Measurements from ENCODE around the gene LTB4R. TPM values are rescaled to one million over a fixed set of nuclear protein-coding genes. Genes with fewer than 3 reads are reported as not detected.

The LTB4R gene
- polyA plus RNA-seq, 1 donor: 6.7 TPM

Other genes with a start within 250 kb of the LTB4R start
- 0.18 TPM for gene CPNE6, start 239.9 kb upstream of the LTB4R start, polyA plus RNA-seq (ENCODE audit: insufficient read length)
- gene PCK2, start 217.2 kb upstream of the LTB4R start, polyA plus RNA-seq (ENCODE audit: insufficient read length): 35.8 TPM
- 75.4 TPM for gene DCAF11, start 196.7 kb upstream of the LTB4R start, polyA plus RNA-seq (ENCODE audit: insufficient read length)
- 2.6 TPM for gene NRL, start 196.6 kb upstream of the LTB4R start, polyA plus RNA-seq (ENCODE audit: insufficient read length)
- 1.1 TPM for gene FITM1, start 180.8 kb upstream of the LTB4R start, polyA plus RNA-seq (ENCODE audit: insufficient read length)
- 191 TPM for gene PSME1, start 175.3 kb upstream of the LTB4R start, polyA plus RNA-seq (ENCODE audit: insufficient read length)
- 19.2 TPM for gene EMC9, start 169.9 kb upstream of the LTB4R start, polyA plus RNA-seq (ENCODE audit: insufficient read length)
- 158 TPM for gene PSME2, start 164.9 kb upstream of the LTB4R start, polyA plus RNA-seq (ENCODE audit: insufficient read length)
- 57.5 TPM for gene RNF31, start 164.0 kb upstream of the LTB4R start, polyA plus RNA-seq (ENCODE audit: insufficient read length)
- gene IRF9, start 150.2 kb upstream of the LTB4R start, polyA plus RNA-seq (ENCODE audit: insufficient read length): 64.5 TPM
- 88.7 TPM for gene REC8, start 139.4 kb upstream of the LTB4R start, polyA plus RNA-seq (ENCODE audit: insufficient read length)
- gene IPO4, start 122.7 kb upstream of the LTB4R start, polyA plus RNA-seq (ENCODE audit: insufficient read length): 35.6 TPM
- gene TM9SF1, start 116.1 kb upstream of the LTB4R start, polyA plus RNA-seq (ENCODE audit: insufficient read length): 39.7 TPM
- 13.3 TPM for gene TSSK4, start 105.8 kb upstream of the LTB4R start, polyA plus RNA-seq (ENCODE audit: insufficient read length)
- gene CHMP4A, start 98.0 kb upstream of the LTB4R start, polyA plus RNA-seq (ENCODE audit: insufficient read length): 63.7 TPM
- gene MDP1, start 95.4 kb upstream of the LTB4R start, polyA plus RNA-seq (ENCODE audit: insufficient read length): 8.4 TPM
- 231 TPM for gene NEDD8, start 79.1 kb upstream of the LTB4R start, polyA plus RNA-seq (ENCODE audit: insufficient read length)
- gene GMPR2, start 78.6 kb upstream of the LTB4R start, polyA plus RNA-seq (ENCODE audit: insufficient read length): 121 TPM
- gene TINF2, start 68.9 kb upstream of the LTB4R start, polyA plus RNA-seq (ENCODE audit: insufficient read length): 62.4 TPM
- gene TGM1, start 48.3 kb upstream of the LTB4R start, polyA plus RNA-seq (ENCODE audit: insufficient read length): 2.3 TPM
- 18.8 TPM for gene RABGGTA, start 39.9 kb upstream of the LTB4R start, polyA plus RNA-seq (ENCODE audit: insufficient read length)
- gene DHRS1, start 11.7 kb upstream of the LTB4R start, polyA plus RNA-seq (ENCODE audit: insufficient read length): 48.9 TPM
- 29.0 TPM for gene NOP9, start 11.7 kb upstream of the LTB4R start, polyA plus RNA-seq (ENCODE audit: insufficient read length)
- gene CIDEB, start 3.5 kb upstream of the LTB4R start, polyA plus RNA-seq (ENCODE audit: insufficient read length): 24.8 TPM
- 4.6 TPM for gene LTB4R2, start 1.4 kb upstream of the LTB4R start, polyA plus RNA-seq (ENCODE audit: insufficient read length)
- 22.4 TPM for gene ADCY4, start 23.6 kb downstream of the LTB4R start, polyA plus RNA-seq (ENCODE audit: insufficient read length)
- gene RIPK3, start 28.5 kb downstream of the LTB4R start, polyA plus RNA-seq (ENCODE audit: insufficient read length): 3.5 TPM
- gene NFATC4, start 56.7 kb downstream of the LTB4R start, polyA plus RNA-seq (ENCODE audit: insufficient read length): 70.3 TPM
- gene NYNRIN, start 87.5 kb downstream of the LTB4R start, polyA plus RNA-seq (ENCODE audit: insufficient read length): 54.6 TPM
- gene CBLN3, start 118.2 kb downstream of the LTB4R start, polyA plus RNA-seq (ENCODE audit: insufficient read length): 3.7 TPM
- gene KHNYN, start 118.5 kb downstream of the LTB4R start, polyA plus RNA-seq (ENCODE audit: insufficient read length): 50.5 TPM
- 55.4 TPM for gene SDR39U1, start 131.3 kb downstream of the LTB4R start, polyA plus RNA-seq (ENCODE audit: insufficient read length)
- 0.42 TPM for gene CMA1, start 196.8 kb downstream of the LTB4R start, polyA plus RNA-seq (ENCODE audit: insufficient read length)